Measurements from ENCODE around the gene VWA2. TPM values are rescaled to one million over a fixed set of nuclear protein-coding genes. Genes with fewer than 3 reads are reported as not detected.

Gene VWA2
- total RNA-seq, 1 experiment from 2014 or later = 1.6 TPM

GRCh38 chr10:114206902-114207301, 32.2 kb upstream of the VWA2 start:
- Histone ChIP-seq H2BK12ac (ENCODE audit: insufficient read length, low read depth, low read length) (no peak overlapping the region), H2BK15ac (ENCODE audit: low read depth, low read length) (no peak overlapping the region), H3K4ac (ENCODE audit: low read depth, low read length) (no peak overlapping the region), H2AFZ (ENCODE audit: low read length) (no peak overlapping the region), H4K91ac (ENCODE audit: insufficient read length, low read depth, low read length) (no peak overlapping the region), H3K23me2 (ENCODE audit: insufficient read length, low read depth, low read length, poor library complexity, severe bottlenecking) (no peaks in the 10 kb centered on the region), H3K79me2 (ENCODE audit: insufficient read depth, low read length) (no peaks in the 10 kb centered on the region), H2BK120ac (ENCODE audit: low read depth, low read length, poor library complexity, severe bottlenecking) (no peak overlapping the region), H4K20me1 (ENCODE audit: control insufficient read depth, insufficient read depth, insufficient read length) (no peaks in the 10 kb centered on the region), H2BK20ac (ENCODE audit: low read depth, low read length, poor library complexity, severe bottlenecking) (no peak overlapping the region), H3K23ac (ENCODE audit: insufficient read length, low read depth, low read length) (no peak overlapping the region), H3K4me2 (ENCODE audit: insufficient read depth, insufficient read length, low read length) (no peak overlapping the region), H4K5ac (ENCODE audit: insufficient read length, low read depth, low read length) (no peak overlapping the region), H3K9ac (ENCODE audit: extremely low read depth, insufficient read length, low read length) (no peak overlapping the region), H3K27me3 (ENCODE audit: insufficient read depth, low read length) (no peaks in the 10 kb centered on the region), H3K79me1 (ENCODE audit: insufficient read depth, low read depth, low read length, poor library complexity, severe bottlenecking) (no peaks in the 10 kb centered on the region), H3K9me3 (ENCODE audit: control insufficient read depth, low read depth, low read length) (no peaks in the 10 kb centered on the region), H3K18ac (ENCODE audit: insufficient read length, low read depth, low read length) (no peak overlapping the region), H2AK5ac (ENCODE audit: insufficient read length, low read length) (no peak overlapping the region), H3T11ph (ENCODE audit: low read length) (no peak overlapping the region), H3K27ac (ENCODE audit: insufficient read length, low read depth, low read length) (no peak overlapping the region), H3K56ac (ENCODE audit: insufficient read length, low read depth, low read length) (no peak overlapping the region), H3K14ac (ENCODE audit: insufficient read depth, low read length) (no peak overlapping the region), H3K4me1 (ENCODE audit: insufficient read depth, low read length) (no peaks in the 10 kb centered on the region), H4K8ac (replicated peaks; ENCODE audit: insufficient read length, low read depth, low read length) (no peak overlapping the region), H2BK5ac (ENCODE audit: insufficient read length, low read length) (no peak overlapping the region)
- DNase-seq = no peak
- no peak overlapping the region for H3K4me3 Mint-ChIP-seq
- H3K27ac Mint-ChIP-seq = no peak overlapping the region
- H3K27me3 Mint-ChIP-seq (ENCODE audit: low read depth) = peaks cover 2% of the 10 kb centered on the region; the same call in 1 of the 2 replicates
- no peak for TF ChIP-seq CTCF (conservative IDR thresholded peaks at IDR 0.05)
- H3K4me1 Mint-ChIP-seq = no peaks in the 10 kb centered on the region
- H3K9me3 Mint-ChIP-seq = no peaks in the 10 kb centered on the region; a peak in 1 of 5 replicates
- no CpG with 5 or more reads among the region's 2 CpGs for WGBS (ENCODE audit: extremely low coverage, insufficient read length, low lambda C conversion rate)
- H3K36me3 Mint-ChIP-seq (ENCODE audit: insufficient read depth in 1 of 3, low read depth in 3 of 3) = no peaks in the 10 kb centered on the region
